RWPE2 (cell line): Measurements from ENCODE around the gene TXNDC17.

Experiments
- ATAC-seq: fragments of 200-7000 bp; cut with Tn5 transposase; 3 replicates; pipeline ENCODE4 v1.9.1; 2021; ENCODE audit warnings: low read depth
- DNase-seq: peaks from one replicate; pipeline ENCODE4 v3.0.0-alpha.2; 2020; ENCODE audit warnings: low spot score
- H3K27ac ChIP-seq: fragments of 450-650 bp; 2 replicates; pipeline ENCODE4 v1.5.1; 2017; ENCODE audit warnings: mild to moderate bottlenecking; ENCODE audit not compliant: poor library complexity, severe bottlenecking
- H3K27me3 ChIP-seq: fragments of 250-450 bp; sonication (Bioruptor Pico); 2 replicates; pipeline ENCODE4 v1.5.1; 2021; ENCODE audit warnings: mild to moderate bottlenecking, moderate library complexity; ENCODE audit not compliant: insufficient read depth, poor library complexity, severe bottlenecking
- H3K36me3 ChIP-seq: fragments of 250-450 bp; sonication (Bioruptor Pico); 2 replicates; pipeline ENCODE4 v1.5.1; 2020; ENCODE audit warnings: low read depth, mild to moderate bottlenecking, moderate library complexity
- H3K4me1 ChIP-seq: fragments of 250-450 bp; sonication (Bioruptor Pico); 2 replicates; pipeline ENCODE4 v1.5.1; 2021; ENCODE audit warnings: mild to moderate bottlenecking, moderate library complexity; ENCODE audit not compliant: insufficient read depth, poor library complexity, severe bottlenecking
- H3K4me3 ChIP-seq: fragments of 250-450 bp; sonication (Bioruptor Pico); 2 replicates; pipeline ENCODE4 v1.5.1; 2021; ENCODE audit warnings: mild to moderate bottlenecking, moderate library complexity; ENCODE audit not compliant: severe bottlenecking
- H3K9me3 ChIP-seq: fragments of 250-450 bp; sonication (Bioruptor Pico); 2 replicates; pipeline ENCODE4 v1.5.1; 2021; ENCODE audit warnings: mild to moderate bottlenecking, moderate library complexity; ENCODE audit not compliant: severe bottlenecking
- CTCF ChIP-seq: fragments of 450-650 bp; IDR thresholded peaks from one replicate; pipeline ENCODE4 v1.5.1; 2017; ENCODE audit warnings: mild to moderate bottlenecking, moderate library complexity; ENCODE audit not compliant: poor library complexity, severe bottlenecking

Gene TXNDC17

GRCh38 chr17:6596511-6596910 is 44.3 kb upstream of the TXNDC17 start:
- TF ChIP-seq CTCF, result no peak
- DNase-seq (no peak), ATAC-seq (no peak)
- Histone ChIP-seq H3K36me3 (peaks cover 82% of the 10 kb centered on the region), H3K9me3 (no peaks in the 10 kb centered on the region), H3K4me1 (peaks cover 11% of the 10 kb centered on the region), H3K27ac (no peak overlapping the region), H3K4me3 (no peak overlapping the region), H3K27me3 (no peaks in the 10 kb centered on the region)

GRCh38 chr17:6596941-6597340 is 43.9 kb upstream of the TXNDC17 start:
- peaks cover 87% of the 10 kb centered on the region for H3K36me3 ChIP-seq
- ATAC-seq, result no peak
- no peak for TF ChIP-seq CTCF
- peaks cover 7% of the 10 kb centered on the region for H3K4me1 ChIP-seq
- no peaks in the 10 kb centered on the region for H3K27me3 ChIP-seq
- no peak overlapping the region for H3K4me3 ChIP-seq
- no peaks in the 10 kb centered on the region for H3K9me3 ChIP-seq
- no peak overlapping the region for H3K27ac ChIP-seq
- DNase-seq, result no peak

GRCh38 chr17:6597727-6598126 is 43.1 kb upstream of the TXNDC17 start:
- H3K27ac ChIP-seq, result no peak overlapping the region
- TF ChIP-seq CTCF, result no peak
- H3K4me3 ChIP-seq, result no peak overlapping the region
- DNase-seq, result no peak
- H3K9me3 ChIP-seq, result no peaks in the 10 kb centered on the region
- H3K4me1 ChIP-seq, result no peaks in the 10 kb centered on the region
- H3K27me3 ChIP-seq, result no peaks in the 10 kb centered on the region
- ATAC-seq, result no peak
- H3K36me3 ChIP-seq, result peaks cover 89% of the 10 kb centered on the region

GRCh38 chr17:6599364-6599763 is 41.5 kb upstream of the TXNDC17 start:
- Histone ChIP-seq H3K27ac (no peak overlapping the region), H3K27me3 (no peaks in the 10 kb centered on the region), H3K4me3 (no peak overlapping the region), H3K36me3 (peaks cover 96% of the 10 kb centered on the region), H3K4me1 (no peaks in the 10 kb centered on the region), H3K9me3 (no peaks in the 10 kb centered on the region)
- no peak for ATAC-seq
- no peak for TF ChIP-seq CTCF
- DNase-seq, result no peak

- Histone ChIP-seq H3K4me3 (no peak overlapping the region), H3K9me3 (no peaks in the 10 kb centered on the region), H3K36me3 (peaks cover 91% of the 10 kb centered on the region), H3K4me1 (no peaks in the 10 kb centered on the region), H3K27me3 (no peaks in the 10 kb centered on the region), H3K27ac (no peak overlapping the region)
- no peak for DNase-seq
- ATAC-seq, result no peak
- no peak for TF ChIP-seq CTCF
Observed at GRCh38 chr17:6602141-6602540, 38.7 kb upstream of the TXNDC17 start.
